IPS DF 6.9 (cell line): ENCODE measurements around the gene FXYD3.
"Not testable (repeated sequence)": the region's sequence is repeated elsewhere in the genome, so short reads cannot be mapped to it uniquely, and the experiment has no call there.

Source experiments
- DNase-seq: peaks from one replicate; pipeline ENCODE4 v3.0.0-alpha.2; 2013; ENCODE audit warnings: low read depth, low spot score
- H3K27ac ChIP-seq: one replicate; pipeline ENCODE4 v1.5.1; 2013; ENCODE audit warnings: low read length, control low read depth
- H3K27me3 ChIP-seq: 2 replicates; pipeline ENCODE4 v1.6.1; 2013; ENCODE audit warnings: mild to moderate bottlenecking, low read length; ENCODE audit not compliant: control insufficient read depth, insufficient read depth
- H3K36me3 ChIP-seq: 2 replicates; pipeline ENCODE4 v1.6.1; 2013; ENCODE audit warnings: low read length; ENCODE audit not compliant: control insufficient read depth, insufficient read depth
- H3K4me1 ChIP-seq: 2 replicates; pipeline ENCODE4 v1.6.1; 2013; ENCODE audit warnings: low read length; ENCODE audit not compliant: control insufficient read depth, insufficient read depth
- H3K4me3 ChIP-seq: 2 replicates; pipeline ENCODE4 v1.5.1; 2013; ENCODE audit warnings: mild to moderate bottlenecking, low read length
- H3K9me3 ChIP-seq: 2 replicates; pipeline ENCODE4 v1.6.1; 2013; ENCODE audit warnings: low read length, inconsistent platforms; ENCODE audit not compliant: control insufficient read depth, insufficient read depth
- WGBS: extraction: QIAGEN DNeasy Blood & Tissue Kit; methylation state at CpG from one replicate; pipeline ENCODE4 v1.1.7; 2013; ENCODE audit warnings: mixed read lengths, missing lambda C conversion rate; ENCODE audit not compliant: insufficient read length, insufficient coverage; 5-methylcytosine and 5-hydroxymethylcytosine counted together

The FXYD3 gene

DNA sequence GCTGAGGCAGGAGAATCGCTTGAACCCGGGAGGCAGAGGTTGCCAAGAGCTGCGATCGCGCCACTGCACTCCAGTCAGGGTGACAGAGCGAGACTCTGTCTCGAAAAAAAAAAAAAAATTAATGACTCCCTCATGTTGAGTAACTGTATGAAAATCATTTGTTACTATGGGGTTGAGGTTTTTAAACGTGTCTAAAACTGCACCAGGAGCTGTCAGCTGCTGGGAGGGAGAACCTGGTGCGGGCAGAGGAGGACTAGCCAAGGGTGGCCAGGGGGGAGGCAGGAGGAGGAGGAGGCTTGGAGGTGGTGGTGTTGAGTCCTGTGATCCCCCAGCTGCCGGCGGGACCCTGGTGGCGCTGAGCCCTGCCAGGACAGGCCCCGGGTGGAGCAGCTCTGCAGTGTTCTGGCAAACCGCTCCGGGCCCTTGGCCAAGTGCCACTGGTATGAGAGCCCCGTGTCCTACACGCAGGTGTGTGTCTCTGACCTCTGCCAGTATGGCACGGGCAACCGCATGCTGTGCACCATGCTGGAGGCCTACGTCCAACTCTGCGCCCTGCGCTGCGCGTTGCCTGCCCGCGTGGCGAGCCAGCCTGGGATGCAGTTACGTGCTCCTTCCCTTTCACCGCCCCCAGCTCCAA is 17.1 kb upstream of the FXYD3 start:
- H3K27me3 ChIP-seq = no peaks in the 10 kb centered on the region
- no peak overlapping the region for H3K4me3 ChIP-seq
- no CpG with 5 or more reads among the region's 29 CpGs for WGBS

DNA sequence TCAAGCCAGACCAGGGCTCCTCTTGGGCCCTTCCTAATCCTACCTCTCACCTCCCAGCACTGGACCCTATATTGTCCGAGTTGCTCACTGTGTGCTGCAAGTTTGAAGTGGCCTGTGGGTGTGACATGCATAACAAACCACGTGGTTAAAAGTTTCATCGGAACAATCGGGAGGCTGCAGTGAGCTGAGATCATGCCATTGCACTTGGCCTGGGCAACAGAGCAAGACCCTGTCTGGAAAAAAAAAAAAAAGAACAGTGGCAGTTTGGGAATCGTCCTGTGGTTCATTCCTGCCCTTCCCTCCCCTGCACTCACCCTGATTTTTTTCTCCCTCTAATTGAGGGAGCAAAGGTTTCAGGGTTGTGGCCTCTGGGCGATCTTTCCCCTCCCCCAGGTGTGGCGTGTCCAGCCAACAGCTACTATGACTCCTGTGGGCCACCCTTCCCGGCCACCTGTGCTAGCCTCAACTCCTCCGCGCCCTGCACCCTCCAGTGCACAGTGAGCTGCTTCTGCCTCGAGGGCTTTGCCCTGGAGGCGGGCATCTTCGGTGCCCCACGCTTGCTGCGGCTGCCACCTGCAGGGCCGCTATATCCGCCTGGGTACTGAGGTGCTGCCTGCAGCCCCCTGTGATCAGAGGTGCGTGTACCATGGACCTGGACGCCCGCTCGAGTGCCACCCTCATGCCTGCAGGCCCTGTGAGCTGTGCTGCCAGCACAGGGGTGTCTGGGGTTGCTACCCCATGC is 16.3 kb upstream of the FXYD3 start:
- Histone ChIP-seq H3K27ac (no peak overlapping the region), H3K36me3 (no peaks in the 10 kb centered on the region), H3K27me3 (no peaks in the 10 kb centered on the region), H3K4me3 (no peak overlapping the region), H3K9me3 (no peaks in the 10 kb centered on the region), H3K4me1 (no peaks in the 10 kb centered on the region; the same call in 1 of the 2 replicates)
- DNase-seq = no peak
- no CpG with 5 or more reads among the region's 21 CpGs for WGBS

More for the DNA sequence above, 17.1 kb upstream of the FXYD3 start:
- DNase-seq = no peak
- Histone ChIP-seq H3K9me3 (no peaks in the 10 kb centered on the region), H3K4me1 (no peaks in the 10 kb centered on the region; the same call in 1 of the 2 replicates), H3K36me3 (no peaks in the 10 kb centered on the region), H3K27ac (no peak overlapping the region)

- WGBS = no CpG with 5 or more reads among the region's 13 CpGs
- H3K4me1 ChIP-seq = no peaks in the 10 kb centered on the region; the same call in 1 of the 2 replicates
- no peaks in the 10 kb centered on the region for H3K36me3 ChIP-seq
- H3K9me3 ChIP-seq = no peaks in the 10 kb centered on the region
- no peak for DNase-seq
- no peak overlapping the region; the same call in 1 of the 2 replicates for H3K4me3 ChIP-seq
- no peak overlapping the region for H3K27ac ChIP-seq
- H3K27me3 ChIP-seq = no peaks in the 10 kb centered on the region
Observed at GRCh38 chr19:35099897-35100275, 15.7 kb upstream of the FXYD3 start.

- WGBS = no CpG with 5 or more reads among the region's 16 CpGs
- Histone ChIP-seq H3K27ac (no peak overlapping the region), H3K4me3 (no peak overlapping the region)
Observed at GRCh38 chr19:35100588-35101533, 14.8 kb upstream of the FXYD3 start.

GRCh38 chr19:35101949-35102348 is 13.7 kb upstream of the FXYD3 start:
- not testable (repeated sequence) for H3K4me3 ChIP-seq
- WGBS = no CpG with 5 or more reads among the region's 10 CpGs

More at GRCh38 chr19:35100588-35101533, 14.8 kb upstream of the FXYD3 start:
- Histone ChIP-seq H3K27me3 (no peaks in the 10 kb centered on the region), H3K9me3 (no peaks in the 10 kb centered on the region), H3K4me1 (no peaks in the 10 kb centered on the region; the same call in 1 of the 2 replicates), H3K36me3 (no peaks in the 10 kb centered on the region)
- DNase-seq = no peak

GRCh38 chr19:35103614-35104013 is 12.0 kb upstream of the FXYD3 start:
- not testable (repeated sequence) for H3K27ac ChIP-seq, DNase-seq, H3K4me3 ChIP-seq, H3K27me3 ChIP-seq, H3K9me3 ChIP-seq, H3K4me1 ChIP-seq, H3K36me3 ChIP-seq
- no CpG with 5 or more reads among the region's 10 CpGs for WGBS

More at GRCh38 chr19:35101949-35102348, 13.7 kb upstream of the FXYD3 start:
- not testable (repeated sequence) for H3K9me3 ChIP-seq, H3K36me3 ChIP-seq, DNase-seq, H3K27ac ChIP-seq, H3K27me3 ChIP-seq, H3K4me1 ChIP-seq

DNA sequence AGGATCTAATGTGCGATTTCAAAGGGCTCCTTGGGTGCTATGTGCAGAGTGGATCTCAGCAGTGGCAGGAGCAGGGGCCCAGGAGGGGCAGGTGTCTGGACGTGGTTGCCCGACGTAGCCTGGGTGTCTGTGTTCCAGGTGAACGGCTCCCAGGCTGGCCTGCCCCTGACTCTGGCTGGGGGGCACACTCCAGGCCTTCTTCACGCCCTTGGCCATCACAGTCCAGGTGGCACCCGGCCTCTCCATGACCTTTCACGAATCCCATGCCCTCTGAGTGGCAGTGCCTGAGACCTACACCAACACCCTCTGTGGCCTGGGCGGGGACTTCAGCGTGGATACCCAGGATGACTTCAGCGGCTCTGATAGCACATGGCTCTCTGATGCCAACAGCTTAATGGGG is 11.3 kb upstream of the FXYD3 start:
- no CpG with 5 or more reads among the region's 11 CpGs for WGBS

DNA sequence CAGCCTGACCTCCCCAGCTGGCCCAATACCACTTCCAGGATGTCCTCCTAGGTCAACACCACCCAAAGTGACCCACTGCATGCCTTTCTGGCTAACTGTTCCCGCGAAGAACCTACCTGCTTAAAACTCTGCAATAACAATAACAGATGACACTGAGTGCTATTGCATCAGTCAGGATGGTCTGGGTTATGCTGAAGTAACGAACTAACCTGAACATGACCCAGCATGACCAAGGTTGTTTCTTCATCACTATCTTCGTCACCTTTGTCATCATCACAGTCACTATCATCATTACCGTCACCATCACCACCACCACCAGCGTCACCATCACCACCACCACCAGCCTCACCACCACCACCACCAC is 10.6 kb upstream of the FXYD3 start:
- peaks cover 2% of the 10 kb centered on the region for H3K4me1 ChIP-seq
- no peaks in the 10 kb centered on the region for H3K9me3 ChIP-seq
- H3K27me3 ChIP-seq = no peaks in the 10 kb centered on the region
- H3K27ac ChIP-seq = no peak overlapping the region
- H3K36me3 ChIP-seq = no peaks in the 10 kb centered on the region
- no peak overlapping the region for H3K4me3 ChIP-seq
- WGBS = no CpG with 5 or more reads among the region's 6 CpGs
- DNase-seq = no peak

More for the DNA sequence above, 11.3 kb upstream of the FXYD3 start:
- Histone ChIP-seq H3K27me3 (no peaks in the 10 kb centered on the region), H3K9me3 (no peaks in the 10 kb centered on the region), H3K4me3 (no peak overlapping the region), H3K4me1 (no peaks in the 10 kb centered on the region), H3K27ac (no peak overlapping the region), H3K36me3 (no peaks in the 10 kb centered on the region)
- DNase-seq = no peak

GRCh38 chr19:35105411-35106290 is 10.0 kb upstream of the FXYD3 start:
- no peak overlapping the region for H3K27ac ChIP-seq
- H3K9me3 ChIP-seq = no peaks in the 10 kb centered on the region
- H3K4me1 ChIP-seq = peaks cover 2% of the 10 kb centered on the region
- H3K36me3 ChIP-seq = no peaks in the 10 kb centered on the region
- no peak overlapping the region for H3K4me3 ChIP-seq
- DNase-seq = no peak
- no peaks in the 10 kb centered on the region for H3K27me3 ChIP-seq
- no CpG with 5 or more reads among the region's 30 CpGs for WGBS

DNA sequence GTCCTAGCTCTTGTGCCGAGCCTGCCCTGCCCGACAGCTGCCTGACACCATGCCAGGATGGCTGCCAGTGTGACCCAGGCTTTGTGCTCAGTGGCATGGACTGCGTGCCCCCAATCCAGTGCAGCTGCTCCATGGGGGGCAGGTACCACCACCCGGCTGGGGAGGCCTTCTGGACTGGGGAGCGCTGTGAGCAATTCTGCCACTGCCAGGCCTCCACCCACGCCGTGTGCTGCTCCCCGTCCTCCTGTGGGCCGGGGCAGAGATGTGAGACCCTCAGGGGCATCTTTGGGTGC is 9.4 kb upstream of the FXYD3 start:
- H3K27me3 ChIP-seq = no peaks in the 10 kb centered on the region
- H3K36me3 ChIP-seq = no peaks in the 10 kb centered on the region
- WGBS = no CpG with 5 or more reads among the region's 9 CpGs
- H3K9me3 ChIP-seq = no peaks in the 10 kb centered on the region
- no peak for DNase-seq
- no peak overlapping the region for H3K27ac ChIP-seq
- H3K4me3 ChIP-seq = no peak overlapping the region
- peaks cover 2% of the 10 kb centered on the region for H3K4me1 ChIP-seq
